GM21576 (cell line): Measurements from ENCODE around the gene DOCK4.

Source experiments
- ATAC-seq: cut with Tn5 transposase; IDR thresholded peaks from one replicate; pipeline ENCODE4 v1.9.1; 2021; ENCODE audit warnings: mild to moderate bottlenecking, moderate library complexity; ENCODE audit not compliant: unreplicated experiment

The DOCK4 gene

DNA sequence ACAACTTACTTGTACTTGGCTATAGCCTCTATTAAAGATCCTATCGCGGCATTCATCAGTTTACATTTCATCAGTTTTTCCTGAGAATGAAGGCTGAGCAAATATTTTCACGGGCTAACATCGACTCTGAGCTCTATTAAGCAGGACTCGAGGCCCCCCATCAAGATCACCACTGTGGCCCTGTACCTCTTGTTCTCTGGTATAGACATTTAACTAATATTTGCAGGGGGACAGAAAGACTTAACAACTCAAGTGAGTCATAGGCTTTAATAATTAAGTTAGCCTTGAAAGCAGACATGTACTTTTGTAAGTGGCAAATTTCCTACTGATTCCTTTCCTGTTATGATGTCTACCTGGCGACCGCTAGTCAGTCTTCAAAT is 45.4 kb downstream of the DOCK4 start:
- no peak for ATAC-seq

DNA sequence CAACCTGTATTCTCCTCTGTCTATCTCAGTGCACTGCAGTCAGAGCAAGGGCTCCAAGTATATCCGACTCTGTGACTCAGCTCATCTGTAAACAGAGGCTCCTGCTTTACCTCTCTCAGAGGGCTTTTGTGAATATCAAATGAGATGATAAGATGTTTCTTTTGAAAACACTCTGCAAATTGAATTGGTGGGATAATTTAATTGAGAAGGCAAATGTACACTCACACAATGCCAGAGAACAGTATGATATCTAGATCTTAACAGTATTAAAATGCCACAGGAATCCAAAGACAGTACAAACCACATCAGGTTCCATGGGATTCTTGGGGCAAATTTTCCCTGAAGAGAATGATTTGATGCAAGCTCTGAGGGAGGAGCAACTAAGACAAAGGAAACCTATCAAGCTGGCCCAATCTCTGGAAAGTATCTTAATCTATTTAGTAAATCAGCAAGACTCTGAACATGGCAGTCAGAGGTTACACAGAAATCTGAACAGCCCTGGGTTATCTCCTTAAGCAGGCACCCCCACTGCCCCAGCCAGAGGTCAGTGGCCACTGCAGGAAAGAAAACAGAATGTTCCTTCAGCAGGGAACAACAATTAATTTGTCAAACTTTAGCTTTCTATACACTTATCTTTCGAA is 45.9 kb downstream of the DOCK4 start:
- ATAC-seq, result no peak

DNA sequence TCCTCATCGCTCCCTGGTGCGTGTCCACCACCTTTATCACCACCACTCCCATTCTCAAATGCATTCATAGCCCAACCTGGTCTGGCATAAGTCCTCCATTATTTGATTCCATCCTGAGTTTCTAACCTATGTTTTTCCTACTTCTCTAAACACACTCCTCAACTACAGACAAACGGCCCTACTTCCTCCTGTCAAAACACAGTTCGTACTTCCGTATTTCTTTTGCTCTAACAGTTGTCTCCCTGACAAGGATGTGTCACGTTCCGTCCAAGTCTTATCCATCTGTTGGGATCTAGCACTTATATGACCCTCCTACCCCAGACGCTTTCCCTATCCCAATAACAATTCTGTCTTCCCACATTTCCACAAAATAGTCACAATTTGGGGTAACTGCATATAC is 46.8 kb downstream of the DOCK4 start:
- ATAC-seq, result no peak

DNA sequence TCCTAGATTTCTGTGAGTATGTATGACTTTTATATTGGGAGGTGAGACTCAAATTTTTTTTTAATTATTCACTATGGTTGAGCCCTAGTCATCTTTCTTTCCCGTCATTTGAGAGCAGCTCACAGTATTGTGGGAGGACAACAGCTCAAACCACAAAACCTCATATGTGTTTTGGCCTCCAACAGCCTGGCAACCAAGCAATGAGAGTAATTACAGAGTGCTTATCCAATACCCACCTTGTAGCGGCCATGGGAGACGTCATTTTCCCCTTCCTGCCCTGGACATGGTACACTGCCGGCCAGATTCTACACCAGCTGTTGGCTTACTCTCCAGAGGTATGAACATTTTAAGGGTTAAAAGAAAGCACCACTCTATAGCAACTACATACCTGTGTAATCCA is 49.1 kb downstream of the DOCK4 start:
- no peak for ATAC-seq

DNA sequence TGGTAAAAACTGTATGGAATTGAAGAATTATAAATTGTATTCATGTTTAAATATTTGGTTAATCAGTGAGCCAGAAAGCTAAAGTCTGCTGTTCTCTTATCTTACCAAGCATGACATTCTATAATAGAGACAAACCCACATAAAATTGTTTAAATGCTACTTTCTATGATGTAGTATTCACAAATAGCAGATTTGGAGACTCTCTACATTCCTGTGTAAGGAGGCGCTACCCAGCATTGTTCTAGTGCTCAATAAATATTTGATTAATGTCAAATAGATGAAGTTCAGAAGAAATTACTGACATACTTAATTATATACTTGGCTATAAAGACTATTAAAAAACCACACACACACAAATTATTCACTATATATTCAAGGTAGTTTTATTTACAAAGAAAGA is 49.8 kb downstream of the DOCK4 start:
- ATAC-seq, result no peak

DNA sequence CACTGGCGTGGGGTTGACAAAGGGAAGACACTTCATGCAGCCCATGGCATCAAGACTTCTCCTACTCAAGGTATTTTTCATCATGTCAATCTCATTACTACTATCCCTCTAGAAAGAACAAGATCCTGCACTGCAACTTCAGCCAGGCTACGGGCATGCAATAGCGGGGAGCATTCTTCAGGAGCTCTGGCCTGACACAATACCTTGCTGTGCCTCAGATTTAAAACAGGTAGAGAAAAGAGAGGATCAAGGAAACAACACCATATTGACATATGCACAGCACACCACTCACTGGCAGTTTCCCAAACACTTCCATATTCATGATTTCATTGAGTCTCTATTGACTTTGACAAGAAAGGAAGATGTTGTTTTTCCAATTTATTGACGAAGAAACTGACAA is 51.5 kb downstream of the DOCK4 start:
- no peak for ATAC-seq

DNA sequence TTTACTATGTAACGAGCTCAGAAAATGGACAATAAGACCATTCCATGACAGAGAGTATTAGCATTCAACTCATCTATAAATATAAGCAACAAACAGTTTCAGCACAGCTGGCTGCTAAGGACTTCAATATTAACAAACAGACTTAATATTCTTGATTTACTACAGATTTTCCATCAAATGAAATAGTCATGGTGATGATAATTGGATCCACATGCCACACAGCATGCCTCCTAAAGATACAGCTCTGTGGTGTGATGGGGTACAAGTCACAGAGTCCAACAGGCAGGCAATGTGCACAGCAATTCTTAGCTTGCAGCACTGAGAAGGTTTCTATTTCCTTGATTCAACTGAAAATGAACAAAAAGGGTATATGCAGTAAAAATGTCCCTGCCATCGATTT is 54.0 kb downstream of the DOCK4 start:
- ATAC-seq, result no peak

DNA sequence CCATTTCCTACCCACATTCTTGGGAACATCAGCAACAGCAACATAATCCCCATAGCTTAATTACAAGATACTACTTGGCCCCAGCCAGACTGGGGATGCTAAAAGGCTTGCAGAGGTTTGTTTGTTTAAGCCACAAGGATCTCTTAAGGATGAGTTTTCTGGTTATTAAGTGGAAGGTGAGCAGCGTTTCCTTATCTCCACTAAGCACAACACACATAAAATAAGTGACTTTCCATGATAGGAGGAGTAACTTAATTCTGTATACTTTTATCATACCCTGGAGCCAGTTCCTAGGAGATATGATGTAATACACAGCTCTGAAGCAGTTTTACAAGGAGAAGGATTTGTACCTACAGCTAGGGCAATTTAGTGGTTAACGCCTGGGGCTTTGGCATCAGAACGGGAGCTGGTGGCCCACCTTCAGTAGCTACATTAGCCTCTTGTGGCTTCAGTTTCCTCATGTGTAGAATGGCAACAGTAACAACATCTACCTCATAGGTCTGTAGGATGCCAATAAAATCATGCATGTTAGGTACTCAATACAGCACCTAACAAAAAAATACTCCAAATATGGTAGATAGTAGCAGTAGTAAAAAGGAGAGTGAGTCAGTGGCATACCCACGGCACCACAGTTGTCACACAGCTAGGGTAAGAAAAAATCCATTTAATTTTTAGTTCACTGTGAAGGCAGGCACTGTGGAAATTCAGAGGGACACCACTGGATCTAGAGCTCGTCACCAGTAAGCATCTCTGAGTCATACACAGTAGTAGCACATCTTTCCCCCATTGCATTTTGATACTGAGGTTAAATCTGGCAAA is 55.2 kb downstream of the DOCK4 start:
- no peak for ATAC-seq

DNA sequence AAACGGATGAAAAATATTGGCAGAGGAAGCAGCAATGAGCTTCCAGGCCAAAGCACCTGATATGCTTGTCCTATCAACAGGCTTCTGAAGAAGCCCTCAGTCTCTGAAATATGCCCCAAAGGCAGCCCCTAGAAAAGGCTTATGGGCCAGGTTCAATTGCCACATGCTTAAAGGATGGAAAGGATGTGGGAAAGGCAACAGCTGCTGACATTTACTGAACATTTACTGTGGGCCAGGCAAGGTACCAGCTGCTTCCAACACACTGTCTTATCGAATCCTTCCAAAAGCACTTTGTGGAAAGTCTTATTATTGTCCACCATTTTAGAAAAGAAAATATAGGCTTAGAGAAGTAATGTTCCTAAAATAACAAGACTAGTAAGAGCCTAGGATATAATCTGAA is 56.5 kb downstream of the DOCK4 start:
- no peak for ATAC-seq

DNA sequence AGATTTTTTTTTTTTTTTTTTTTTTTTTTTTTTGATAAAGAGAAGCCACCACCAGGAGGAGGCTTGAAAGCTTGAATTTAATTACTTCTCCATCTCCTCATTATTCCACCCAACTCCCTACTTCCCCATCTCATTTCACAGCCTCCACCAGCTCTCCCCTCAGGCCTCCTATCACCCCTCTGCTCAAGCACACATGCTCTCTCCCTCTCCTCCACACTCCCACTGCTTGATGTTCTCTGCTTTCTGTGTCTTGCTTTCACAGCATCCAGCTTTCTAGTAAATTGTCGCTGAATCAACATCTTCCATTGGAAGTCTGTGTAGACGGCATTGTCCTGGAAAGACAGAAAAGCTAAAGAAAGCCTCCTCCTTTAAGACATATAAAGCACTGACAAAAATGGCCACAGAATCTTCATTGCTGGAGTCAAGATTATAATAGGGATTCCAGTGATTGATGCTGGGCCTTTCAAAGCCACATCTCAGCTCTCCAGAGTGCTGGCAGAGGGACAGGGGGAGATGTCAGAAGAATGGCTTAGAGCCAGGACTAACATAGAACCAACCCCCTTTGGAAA is 58.3 kb downstream of the DOCK4 start:
- ATAC-seq, result no peak

DNA sequence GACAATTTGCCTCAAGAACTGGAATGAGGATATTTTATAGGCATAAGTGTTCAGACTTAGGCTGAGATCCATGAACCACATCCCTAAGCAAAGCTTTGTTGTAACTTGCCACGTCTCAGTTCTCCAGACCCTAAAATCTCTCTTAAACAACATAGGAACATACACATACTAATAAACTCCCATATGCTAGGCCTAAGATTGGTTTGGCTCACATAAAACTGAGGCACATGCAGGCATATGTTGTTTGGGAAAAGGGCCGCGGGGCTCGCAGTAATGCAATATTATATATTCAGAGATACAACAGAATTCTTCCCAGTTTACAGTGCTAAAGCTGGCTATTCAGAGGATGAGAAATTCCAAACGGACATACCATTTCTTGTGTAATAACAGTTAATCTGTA is 61.0 kb downstream of the DOCK4 start:
- ATAC-seq, result no peak

DNA sequence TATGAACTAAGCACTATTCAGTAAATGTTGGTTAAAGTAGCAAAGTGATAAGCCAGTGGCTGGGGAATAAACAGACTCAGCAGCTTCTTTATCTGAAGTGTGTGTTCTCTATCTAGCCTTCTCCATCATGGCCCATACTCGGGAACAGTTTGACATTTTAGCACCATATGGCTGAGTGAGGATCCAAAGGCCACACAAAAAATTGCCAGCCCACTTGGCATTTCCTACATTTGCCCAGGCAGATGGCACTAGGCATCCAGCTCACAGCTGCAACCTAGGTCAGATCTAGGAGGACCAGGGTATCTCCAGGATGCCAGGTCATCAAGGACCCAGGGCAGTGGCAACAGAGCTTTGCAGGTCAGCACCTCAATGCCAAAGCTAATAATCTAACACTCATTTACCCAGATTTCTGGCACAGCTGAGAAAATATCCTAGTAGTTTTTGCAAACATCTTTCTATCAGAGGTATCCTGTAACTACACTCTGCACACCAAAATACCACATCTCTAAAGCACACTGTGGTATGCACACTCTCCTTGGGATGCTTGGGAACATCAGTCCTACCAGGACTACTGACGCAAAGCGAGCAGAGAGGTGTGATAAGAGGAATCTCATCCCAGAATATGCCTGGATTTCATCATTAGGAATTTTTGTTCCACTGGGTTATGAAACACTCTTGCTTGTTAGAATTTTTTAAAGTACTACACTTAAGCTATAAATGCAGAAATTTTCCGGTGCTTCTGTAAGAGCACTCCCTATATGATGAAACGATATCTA is 61.7 kb downstream of the DOCK4 start:
- no peak for ATAC-seq

DNA sequence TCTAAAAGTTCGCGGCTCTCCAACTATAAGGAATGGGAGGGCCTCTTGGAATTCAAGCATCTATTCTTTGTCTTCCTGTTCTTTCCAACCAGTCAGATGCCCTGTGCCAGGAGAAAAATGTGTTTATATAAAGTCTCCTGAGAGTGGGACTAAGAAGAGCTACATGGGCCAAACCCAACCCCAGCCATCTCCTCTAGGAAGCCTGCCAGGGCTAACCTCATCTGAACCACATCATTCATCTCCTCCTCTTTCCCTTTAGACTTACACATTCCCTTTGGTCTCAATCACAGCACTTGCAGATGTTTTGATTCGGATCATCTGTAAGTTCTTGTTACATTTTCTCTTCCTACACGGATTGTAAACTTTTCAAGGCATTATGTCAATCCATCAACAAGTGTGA is 62.6 kb downstream of the DOCK4 start:
- ATAC-seq, result no peak

DNA sequence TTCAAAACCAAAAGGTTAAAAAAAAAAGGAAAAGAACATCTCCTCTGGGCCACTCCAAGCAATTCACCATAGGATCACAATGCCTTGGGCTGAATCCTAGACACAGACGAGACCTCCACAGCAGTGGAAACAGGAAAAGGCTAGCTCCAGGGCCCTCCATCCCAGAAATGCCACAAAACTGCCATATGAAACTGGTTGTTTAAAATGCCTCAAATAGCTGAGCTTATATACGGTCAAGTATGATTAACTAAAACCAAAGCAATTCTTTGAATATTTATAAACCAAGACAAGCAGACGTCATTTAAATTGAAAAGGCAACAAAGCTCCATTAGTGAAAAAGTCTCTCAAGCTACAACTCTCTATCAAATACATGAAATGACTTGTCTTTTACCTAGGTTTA is 63.1 kb downstream of the DOCK4 start:
- no peak for ATAC-seq

DNA sequence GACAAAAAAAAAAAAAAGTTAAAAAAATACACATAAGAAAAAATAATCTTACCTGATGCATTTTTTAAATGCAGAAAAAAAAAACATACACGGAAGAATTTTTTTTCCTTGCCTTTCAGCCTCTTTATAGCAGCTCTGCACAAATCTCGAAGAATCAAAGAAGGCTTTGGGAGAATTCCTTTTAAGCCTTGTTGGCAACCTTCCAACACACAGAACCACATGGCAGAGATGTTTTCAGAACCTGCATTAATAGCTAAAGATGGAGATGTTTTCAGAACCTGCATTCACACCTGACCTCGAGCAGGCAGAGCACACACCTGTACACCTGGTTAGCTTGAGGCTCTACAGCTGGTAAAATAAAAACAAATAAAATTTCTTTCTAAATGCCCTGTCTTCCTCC is 65.6 kb downstream of the DOCK4 start:
- ATAC-seq, result no peak

DNA sequence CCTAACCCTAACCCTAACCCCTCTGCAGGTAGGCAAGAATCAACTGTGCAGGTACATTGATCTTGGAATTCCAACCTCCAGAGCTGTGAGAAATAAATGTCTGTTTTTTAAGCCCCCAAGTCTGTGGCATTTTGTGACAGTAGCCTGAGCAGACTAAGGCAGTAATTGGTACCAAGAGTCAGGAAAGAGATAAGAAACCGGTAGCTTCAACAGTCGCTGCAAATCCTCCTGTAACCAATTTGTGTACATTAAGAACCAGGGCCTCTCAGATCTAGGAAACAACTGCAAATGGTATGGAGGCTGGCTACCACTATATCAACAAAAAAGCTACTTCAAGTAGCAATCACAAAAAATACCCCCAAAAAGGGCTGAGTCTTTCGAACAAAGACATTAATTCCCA is 67.3 kb downstream of the DOCK4 start:
- no peak for ATAC-seq

DNA sequence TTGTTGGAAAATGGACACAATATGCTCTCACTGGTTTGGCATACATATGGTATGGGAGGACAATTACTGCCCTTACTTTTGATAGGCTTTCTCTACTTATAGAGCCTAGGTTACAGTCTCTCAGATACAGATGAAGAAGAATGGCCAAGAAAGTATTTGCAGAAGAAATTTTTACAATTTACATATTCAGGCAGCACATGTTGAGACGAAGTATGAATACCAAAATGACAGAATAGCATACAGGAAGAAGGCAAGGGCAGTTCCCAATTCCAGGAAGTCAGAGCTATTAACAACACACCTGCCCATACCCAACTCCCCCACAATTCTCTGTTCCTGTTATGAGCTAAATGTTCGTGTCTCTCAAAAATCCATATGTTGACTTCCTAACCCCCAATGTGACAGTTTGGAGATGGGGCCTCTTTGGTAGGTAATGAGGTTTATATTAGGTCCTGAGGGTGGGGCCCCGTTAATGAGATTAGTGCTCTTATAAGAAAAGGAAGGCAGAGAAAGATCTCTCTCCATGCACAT is 67.8 kb downstream of the DOCK4 start:
- no peak for ATAC-seq

DNA sequence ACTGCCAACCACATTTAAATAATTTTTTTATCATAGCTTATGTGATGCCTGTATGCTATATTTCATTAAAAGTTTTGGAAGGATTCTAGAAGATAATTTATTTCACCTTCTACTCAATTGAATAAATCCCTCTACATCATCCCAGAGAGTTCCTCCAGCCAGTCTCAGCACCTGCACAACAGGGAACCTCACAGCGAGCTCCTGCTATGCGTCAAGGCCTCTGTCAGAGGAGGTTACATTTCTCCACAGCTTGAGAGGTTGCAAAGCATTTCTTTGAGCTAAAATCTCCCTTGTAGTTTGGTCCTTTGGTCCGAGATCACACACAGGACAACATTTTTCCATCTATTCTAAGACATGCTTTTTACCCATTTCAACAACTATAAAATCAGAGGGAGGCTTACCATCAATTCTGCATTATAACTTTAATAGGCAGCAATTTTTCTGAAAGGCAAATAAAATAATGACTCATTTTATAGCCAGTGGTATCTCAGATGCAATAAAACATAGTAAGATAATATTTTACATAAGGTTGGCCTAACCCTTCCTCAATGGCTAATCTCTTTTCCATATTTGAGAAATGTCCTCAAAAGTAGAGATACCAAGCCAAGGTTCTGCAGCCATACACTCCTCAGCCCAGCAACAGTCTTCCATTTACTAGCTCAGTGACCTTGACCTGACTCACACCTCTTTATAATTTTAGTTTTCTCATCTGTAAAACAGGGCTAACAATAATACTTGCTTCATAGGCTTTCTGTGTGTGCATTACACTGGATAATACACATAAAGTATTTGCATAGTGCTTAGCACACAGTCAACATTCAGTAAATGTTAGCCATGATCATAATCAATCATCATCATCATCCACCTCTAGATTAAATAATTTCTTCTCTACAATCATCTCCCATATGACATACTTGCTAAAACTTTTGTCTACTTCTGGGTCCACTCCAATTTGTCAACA is 68.8 kb downstream of the DOCK4 start:
- no peak for ATAC-seq

DNA sequence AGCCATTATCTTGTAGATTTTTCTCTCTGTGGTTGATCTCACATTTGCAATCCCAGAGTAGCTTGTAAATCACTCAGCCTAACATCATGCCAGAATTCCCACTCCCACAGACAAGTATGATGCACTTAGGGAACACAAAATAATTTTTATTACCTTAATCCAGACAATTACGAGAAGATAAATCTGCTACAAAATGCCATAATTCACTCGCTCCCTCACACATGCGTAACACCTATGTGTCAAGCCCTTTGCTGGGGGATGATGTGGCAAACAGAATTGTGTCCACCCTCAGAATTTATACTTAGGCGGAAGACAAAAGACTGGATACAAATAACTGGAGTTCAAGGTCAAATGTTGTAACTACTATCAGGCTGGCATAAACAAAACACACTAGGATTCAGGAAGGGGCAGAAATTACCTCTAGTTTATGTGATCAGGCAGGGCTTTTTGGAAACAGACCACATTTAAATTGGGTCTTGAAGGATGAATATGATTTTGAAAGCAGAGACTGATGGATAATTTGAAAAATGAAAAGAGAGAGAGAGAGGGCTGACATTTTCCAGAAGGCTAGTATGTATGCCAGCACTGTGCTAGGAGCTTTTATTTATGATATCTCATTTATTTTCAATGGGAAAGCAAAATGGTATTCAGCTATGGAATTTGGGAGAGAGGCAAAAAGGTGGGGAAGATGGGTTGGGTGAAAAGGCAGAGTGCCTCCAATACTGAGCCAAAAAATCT is 69.8 kb downstream of the DOCK4 start:
- no peak for ATAC-seq

DNA sequence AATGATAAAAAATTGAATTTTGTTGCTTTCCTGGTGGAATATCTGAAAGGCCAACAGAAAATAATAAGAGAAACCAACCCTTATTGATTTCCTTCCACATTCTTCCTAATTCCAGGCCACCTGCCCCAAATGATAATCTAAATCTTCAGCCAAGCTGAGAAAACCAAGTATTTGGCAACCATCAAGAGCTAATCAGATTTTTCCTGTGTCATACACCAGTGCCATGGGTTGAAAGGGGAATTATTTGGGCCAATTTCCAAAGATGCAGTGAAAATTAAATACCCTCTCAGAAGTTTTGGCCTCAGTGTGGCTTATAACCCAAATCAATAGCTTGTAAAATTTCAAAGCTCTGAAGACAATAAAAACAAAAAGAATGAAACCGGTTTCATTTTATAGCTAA is 70.4 kb downstream of the DOCK4 start:
- no peak for ATAC-seq
